Hepatocyte (in vitro differentiated cells): Measurements from ENCODE around the gene DHRS13. TPM values are rescaled to one million over a fixed set of nuclear protein-coding genes. Genes with fewer than 3 reads are reported as not detected.
"Not testable (repeated sequence)": the region's sequence is repeated elsewhere in the genome, so short reads cannot be mapped to it uniquely, and the experiment has no call there.

ENCODE experiments used
- DNase-seq: peaks from one replicate; pipeline ENCODE4 v3.0.0-alpha.2; 2016; ENCODE audit warnings: low spot score
- H2AFZ ChIP-seq: fragments of 200-600 bp; sonication (generic); 2 replicates; pipeline ENCODE4 v1.6.0; 2016; ENCODE audit warnings: antibody characterized with exemption, mild to moderate bottlenecking
- H3K27ac ChIP-seq: fragments of 200-600 bp; sonication (generic); 2 replicates; pipeline ENCODE4 v1.5.1; 2016; ENCODE audit warnings: mild to moderate bottlenecking
- H3K27me3 ChIP-seq: fragments of 200-600 bp; sonication (generic); 2 replicates; pipeline ENCODE4 v1.6.1; 2016
- H3K36me3 ChIP-seq: fragments of 200-600 bp; sonication (generic); replicated peaks from 2 replicates; pipeline ENCODE4 v1.5.1; 2016; ENCODE audit warnings: low read depth; ENCODE audit not compliant: insufficient read depth
- H3K4me1 ChIP-seq: fragments of 200-600 bp; sonication (generic); 2 replicates; pipeline ENCODE4 v1.5.1; 2016; ENCODE audit warnings: mild to moderate bottlenecking, moderate library complexity; ENCODE audit not compliant: insufficient read depth
- H3K4me2 ChIP-seq: fragments of 200-600 bp; sonication (generic); 2 replicates; pipeline ENCODE4 v1.6.0; 2016
- H3K4me3 ChIP-seq: fragments of 200-600 bp; sonication (generic); 2 replicates; pipeline ENCODE4 v1.5.1; 2016; ENCODE audit warnings: mild to moderate bottlenecking
- H3K79me2 ChIP-seq: fragments of 200-600 bp; sonication (generic); 2 replicates; pipeline ENCODE4 v1.6.0; 2017; ENCODE audit warnings: mild to moderate bottlenecking
- H3K9me2 ChIP-seq: fragments of 200-600 bp; sonication (generic); replicated peaks from 2 replicates; pipeline ENCODE4 v1.6.0; 2017; ENCODE audit warnings: mild to moderate bottlenecking; ENCODE audit not compliant: insufficient read depth
- H3K9me3 ChIP-seq: fragments of 200-600 bp; sonication (generic); 2 replicates; pipeline ENCODE4 v1.5.1; 2016; ENCODE audit warnings: low read depth, mild to moderate bottlenecking
- H4K20me1 ChIP-seq: fragments of 200-600 bp; sonication (generic); 2 replicates; pipeline ENCODE4 v1.6.0; 2016; ENCODE audit warnings: mild to moderate bottlenecking; ENCODE audit not compliant: insufficient read depth, poor library complexity, severe bottlenecking
- EZH2 ChIP-seq: fragments of 200-600 bp; sonication (generic); IDR thresholded peaks from 2 replicates; pipeline ENCODE4 v1.6.1; 2016; ENCODE audit warnings: antibody characterized with exemption, mild to moderate bottlenecking, borderline replicate concordance
- EZH2phosphoT487 ChIP-seq: fragments of 200-600 bp; sonication (generic); IDR thresholded peaks from one replicate; pipeline ENCODE4 v1.6.1; 2018; ENCODE audit warnings: antibody characterized with exemption, mild to moderate bottlenecking, low read depth, moderate library complexity; ENCODE audit not compliant: unreplicated experiment, severe bottlenecking
- WGBS: methylation state at CpG from one replicate; pipeline ENCODE4 v1.1.6; 2016; ENCODE audit warnings: low lambda C conversion rate; ENCODE audit errors: missing lambda C conversion rate; 5-methylcytosine and 5-hydroxymethylcytosine counted together
- polyA plus RNA-seq: library from polyadenylated mRNA; unstranded; fragments of >200 nt; fragmentation: Nextera tagmentation; extraction: Ambion mirVana; gene quantifications from 2 replicates; pipeline ENCODE4 v1.2.1, GENCODE V29; 2016
- total RNA-seq: library from RNA; depleted of rRNA; stranded (reverse); fragments of >200 nt; gene quantifications from 2 replicates; pipeline ENCODE4 v1.2.3, GENCODE V29; 2014
- TF ChIP-seq, protein P1 (sequence below): fragments of 200-600 bp; sonication (generic); IDR thresholded peaks from 2 replicates; pipeline ENCODE4 v1.5.1; 2016; ENCODE audit warnings: antibody characterized with exemption, mild to moderate bottlenecking; ENCODE audit not compliant: poor library complexity

DHRS13 gene
- total and polyA plus RNA-seq, 2 experiments from 2014 or later = 14.9 to 15.4 TPM

DNA sequence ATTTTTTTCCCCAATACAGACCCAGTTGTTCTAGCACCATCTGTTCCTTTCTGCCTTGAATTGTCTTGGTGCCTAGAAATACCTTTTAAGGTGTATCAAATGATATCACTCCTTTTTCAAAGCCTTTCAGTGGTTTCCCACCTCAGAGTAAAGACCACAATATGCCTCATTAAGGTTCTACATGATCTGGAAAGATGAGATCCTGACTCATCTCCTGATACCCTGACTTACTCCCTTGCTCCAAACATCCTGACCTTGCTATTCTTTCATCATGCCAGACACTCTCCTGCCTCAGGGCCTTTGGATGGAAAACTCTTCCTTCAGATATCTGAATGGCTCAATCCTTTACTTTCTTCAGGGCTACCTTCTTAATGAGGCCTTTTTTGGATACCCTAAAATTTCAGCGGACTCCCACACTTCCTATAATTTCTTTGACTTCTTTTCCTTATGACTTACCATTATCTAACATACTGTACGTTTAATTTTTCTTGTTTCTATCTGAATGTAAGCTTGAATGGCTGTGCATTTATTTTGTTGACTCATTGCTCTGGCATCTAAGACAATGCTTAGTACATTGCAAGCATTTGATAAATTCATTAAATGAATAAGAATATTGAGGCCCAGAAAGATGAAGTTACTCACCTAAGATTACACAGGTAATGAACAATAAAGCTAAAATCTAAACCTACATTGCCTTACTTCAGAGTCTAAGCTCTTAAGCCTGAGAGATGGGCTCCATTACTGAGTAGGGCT lies 24.5 kb downstream of the DHRS13 start:
- WGBS = 97% methylated on average over 2 of the region's 2 CpGs
- H3K36me3 ChIP-seq = no peaks in the 10 kb centered on the region
- DNase-seq = no peak

DNA sequence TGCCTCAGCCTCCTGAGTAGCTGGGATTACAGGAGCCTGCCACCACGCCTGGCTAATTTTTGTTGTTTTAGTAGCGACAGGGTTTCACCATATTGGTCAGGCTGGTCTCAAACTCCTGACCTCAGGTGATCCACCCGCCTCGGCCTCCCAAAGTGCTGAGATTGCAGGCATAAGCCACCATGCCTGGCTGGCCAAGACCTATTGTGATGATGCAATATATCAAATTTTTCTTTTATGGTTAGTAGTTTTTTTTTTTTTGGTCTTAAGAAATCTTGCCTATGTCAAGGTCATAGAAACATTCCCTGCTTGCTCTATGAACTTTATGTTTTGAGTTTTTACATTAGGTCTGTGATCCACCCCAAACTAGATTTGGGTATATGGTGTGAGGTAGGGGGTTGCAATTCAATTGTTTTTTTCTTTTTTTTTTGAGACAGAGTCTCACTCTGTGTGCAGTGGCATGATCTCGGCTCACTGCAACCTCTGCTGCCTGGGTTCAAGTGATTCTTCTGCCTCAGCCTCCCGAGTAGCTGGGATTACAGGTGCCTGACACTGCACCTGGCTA lies 25.6 kb downstream of the DHRS13 start:
- not testable (repeated sequence) for H3K4me1 ChIP-seq, H3K36me3 ChIP-seq, H2AFZ ChIP-seq, H3K27ac ChIP-seq, H3K4me2 ChIP-seq, DNase-seq, H3K27me3 ChIP-seq, H4K20me1 ChIP-seq, H3K4me3 ChIP-seq, H3K79me2 ChIP-seq, H3K9me2 ChIP-seq, H3K9me3 ChIP-seq
- WGBS = 97% methylated on average over 6 of the region's 6 CpGs

More for the DNA sequence above, 24.5 kb downstream of the DHRS13 start:
- no peaks in the 10 kb centered on the region for H3K4me1 ChIP-seq
- no peak for TF ChIP-seq EZH2phosphoT487
- no peaks in the 10 kb centered on the region for H4K20me1 ChIP-seq
- no peak overlapping the region for H3K4me2 ChIP-seq
- H3K9me3 ChIP-seq = no peaks in the 10 kb centered on the region
- no peaks in the 10 kb centered on the region for H3K79me2 ChIP-seq
- no peak overlapping the region for H3K4me3 ChIP-seq
- H3K27ac ChIP-seq = no peak overlapping the region
- H3K9me2 ChIP-seq = no peaks in the 10 kb centered on the region
- no peaks in the 10 kb centered on the region for H3K27me3 ChIP-seq
- no peak overlapping the region for H2AFZ ChIP-seq

DNA sequence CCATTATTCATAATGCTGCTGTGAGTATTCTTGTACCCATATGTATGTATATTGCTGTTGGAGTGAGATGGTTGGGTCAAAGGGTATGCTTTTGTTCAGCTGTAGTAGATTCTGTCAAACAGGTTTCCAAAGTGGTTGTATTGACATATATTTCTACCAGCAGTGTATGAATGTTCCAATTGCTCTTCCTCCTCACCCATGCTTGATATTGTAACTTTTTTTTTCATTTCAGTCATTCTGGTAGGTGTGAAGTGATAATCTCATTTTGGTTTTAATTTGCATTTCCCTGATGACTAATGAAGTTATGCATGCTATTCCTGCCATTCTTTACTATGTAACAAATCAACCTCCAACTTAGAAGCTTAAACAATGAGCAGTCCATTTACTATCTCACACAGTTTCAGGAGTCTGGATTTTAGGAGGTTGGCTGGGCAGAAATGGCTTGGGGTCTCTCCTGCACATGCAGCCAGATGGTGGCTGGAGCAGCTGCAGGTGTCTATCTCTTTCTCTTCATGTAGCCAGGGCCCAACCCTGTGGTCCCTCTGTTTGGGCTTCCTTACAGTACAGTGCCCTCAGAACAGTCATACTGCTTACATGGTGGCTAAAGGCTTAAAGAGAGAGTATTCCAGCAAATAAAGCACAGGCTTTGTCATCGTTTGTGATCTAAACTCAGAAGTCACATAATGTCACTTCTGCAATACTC lies 26.9 kb downstream of the DHRS13 start:
- no peak for DNase-seq
- Histone ChIP-seq H3K4me1 (no peaks in the 10 kb centered on the region), H3K79me2 (no peaks in the 10 kb centered on the region), H3K4me2 (no peak overlapping the region), H3K9me2 (no peaks in the 10 kb centered on the region), H2AFZ (no peak overlapping the region), H3K27ac (no peak overlapping the region), H3K4me3 (no peak overlapping the region), H4K20me1 (no peaks in the 10 kb centered on the region), H3K9me3 (no peaks in the 10 kb centered on the region), H3K36me3 (no peaks in the 10 kb centered on the region), H3K27me3 (no peaks in the 10 kb centered on the region)
- TF ChIP-seq, protein P1, sequence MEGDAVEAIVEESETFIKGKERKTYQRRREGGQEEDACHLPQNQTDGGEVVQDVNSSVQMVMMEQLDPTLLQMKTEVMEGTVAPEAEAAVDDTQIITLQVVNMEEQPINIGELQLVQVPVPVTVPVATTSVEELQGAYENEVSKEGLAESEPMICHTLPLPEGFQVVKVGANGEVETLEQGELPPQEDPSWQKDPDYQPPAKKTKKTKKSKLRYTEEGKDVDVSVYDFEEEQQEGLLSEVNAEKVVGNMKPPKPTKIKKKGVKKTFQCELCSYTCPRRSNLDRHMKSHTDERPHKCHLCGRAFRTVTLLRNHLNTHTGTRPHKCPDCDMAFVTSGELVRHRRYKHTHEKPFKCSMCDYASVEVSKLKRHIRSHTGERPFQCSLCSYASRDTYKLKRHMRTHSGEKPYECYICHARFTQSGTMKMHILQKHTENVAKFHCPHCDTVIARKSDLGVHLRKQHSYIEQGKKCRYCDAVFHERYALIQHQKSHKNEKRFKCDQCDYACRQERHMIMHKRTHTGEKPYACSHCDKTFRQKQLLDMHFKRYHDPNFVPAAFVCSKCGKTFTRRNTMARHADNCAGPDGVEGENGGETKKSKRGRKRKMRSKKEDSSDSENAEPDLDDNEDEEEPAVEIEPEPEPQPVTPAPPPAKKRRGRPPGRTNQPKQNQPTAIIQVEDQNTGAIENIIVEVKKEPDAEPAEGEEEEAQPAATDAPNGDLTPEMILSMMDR = no peak
- TF ChIP-seq EZH2 = no peak
- no peak for TF ChIP-seq EZH2phosphoT487
- WGBS = 75% methylated on average over 1 of the region's 1 CpG

DNA sequence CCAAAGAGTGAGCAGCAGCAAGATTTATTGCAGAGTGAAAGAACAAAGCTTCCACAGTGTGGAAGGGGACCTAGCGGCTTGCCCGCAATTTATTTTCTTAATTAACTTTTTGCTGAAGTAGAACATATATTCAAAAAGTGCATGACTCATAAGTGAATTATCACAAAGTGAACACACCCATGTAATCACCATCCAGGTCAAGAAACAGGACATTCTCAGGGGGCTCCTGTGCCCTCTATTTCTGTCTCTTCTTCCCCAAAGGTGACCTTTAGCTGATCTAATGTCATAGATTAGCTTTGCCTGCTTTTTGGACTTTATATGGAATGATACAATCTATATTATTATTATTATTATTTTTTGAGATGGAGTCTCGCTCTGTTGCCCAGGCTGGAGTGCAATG lies 28.1 kb downstream of the DHRS13 start:
- no peaks in the 10 kb centered on the region for H4K20me1 ChIP-seq
- no peaks in the 10 kb centered on the region for H3K27me3 ChIP-seq
- no peak overlapping the region for H2AFZ ChIP-seq
- WGBS = 93% methylated on average over 3 of the region's 3 CpGs
- H3K4me2 ChIP-seq = no peak overlapping the region
- H3K79me2 ChIP-seq = no peaks in the 10 kb centered on the region
- H3K9me3 ChIP-seq = no peaks in the 10 kb centered on the region
- no peaks in the 10 kb centered on the region for H3K4me1 ChIP-seq
- DNase-seq = no peak
- H3K4me3 ChIP-seq = no peak overlapping the region
- H3K36me3 ChIP-seq = no peaks in the 10 kb centered on the region
- no peak overlapping the region for H3K27ac ChIP-seq
- no peaks in the 10 kb centered on the region for H3K9me2 ChIP-seq
- TF ChIP-seq EZH2phosphoT487 (no peak), EZH2 (no peak)
- TF ChIP-seq, protein P1 = no peak
